ENCODE measurements around the gene ELMO1. TPM values are rescaled to one million over a fixed set of nuclear protein-coding genes. Genes with fewer than 3 reads are reported as not detected.

The ELMO1 gene
- total RNA-seq, 2 donors from 2014 or later: 66.0 to 72.2 TPM

- Histone ChIP-seq H3K27ac (no peak overlapping the region), H3K36me3 (no peaks in the 10 kb centered on the region), H3K27me3 (replicated peaks; ENCODE audit: insufficient read depth) (no peaks in the 10 kb centered on the region), H3K4me3 (no peak overlapping the region), H3K4me1 (ENCODE audit: control insufficient read depth in 1 of 2, low read depth in 2 of 2) (peaks cover 8 to 9% of the 10 kb centered on the region in 2 donors), H3K9me3 (no peaks in the 10 kb centered on the region)
- DNase-seq (ENCODE audit: low spot score) (no peak), ATAC-seq (ENCODE audit: insufficient number of reproducible peaks, low FRiP score, low read depth) (no peak)
- no peak for TF ChIP-seq CTCF (IDR thresholded peaks at IDR 0.05)
Measured at GRCh38 chr7:37297546-37297945, 151.1 kb downstream of the ELMO1 start.

- TF ChIP-seq CTCF (IDR thresholded peaks at IDR 0.05): no peak
- H3K9me3 ChIP-seq: no peaks in the 10 kb centered on the region
- no peak for ATAC-seq (ENCODE audit: insufficient number of reproducible peaks, low FRiP score, low read depth)
Measured at GRCh38 chr7:37295401-37295800, 153.3 kb downstream of the ELMO1 start.

GRCh38 chr7:37290731-37291130 lies 157.9 kb downstream of the ELMO1 start:
- Histone ChIP-seq H3K4me3 (no peak overlapping the region), H3K36me3 (no peaks in the 10 kb centered on the region), H3K4me1 (ENCODE audit: control insufficient read depth in 1 of 2, low read depth in 2 of 2) (peaks cover 1 to 12% of the 10 kb centered on the region in 2 donors), H3K9me3 (no peaks in the 10 kb centered on the region), H3K27ac (no peak overlapping the region), H3K27me3 (replicated peaks; ENCODE audit: insufficient read depth) (no peaks in the 10 kb centered on the region)
- TF ChIP-seq CTCF (IDR thresholded peaks at IDR 0.05): no peak
- ATAC-seq (ENCODE audit: insufficient number of reproducible peaks, low FRiP score, low read depth): no peak
- DNase-seq (ENCODE audit: low spot score): no peak

More at GRCh38 chr7:37295401-37295800, 153.3 kb downstream of the ELMO1 start:
- Histone ChIP-seq H3K4me3 (no peak overlapping the region), H3K4me1 (ENCODE audit: control insufficient read depth in 1 of 2, low read depth in 2 of 2) (peaks cover 8 to 9% of the 10 kb centered on the region in 2 donors), H3K36me3 (no peaks in the 10 kb centered on the region), H3K27ac (no peak overlapping the region), H3K27me3 (replicated peaks; ENCODE audit: insufficient read depth) (no peaks in the 10 kb centered on the region)
- DNase-seq (ENCODE audit: low spot score): no peak

- Histone ChIP-seq H3K27me3 (replicated peaks; ENCODE audit: insufficient read depth) (no peaks in the 10 kb centered on the region), H3K36me3 (no peaks in the 10 kb centered on the region), H3K27ac (no peak overlapping the region), H3K4me3 (no peak overlapping the region), H3K4me1 (ENCODE audit: control insufficient read depth in 1 of 2, low read depth in 2 of 2) (peaks cover 3 to 18% of the 10 kb centered on the region in 2 donors), H3K9me3 (no peaks in the 10 kb centered on the region)
- ATAC-seq (ENCODE audit: insufficient number of reproducible peaks, low FRiP score, low read depth) (no peak), DNase-seq (ENCODE audit: low spot score) (no peak)
- TF ChIP-seq CTCF (IDR thresholded peaks at IDR 0.05): no peak
Measured at GRCh38 chr7:37289781-37290180, 158.9 kb downstream of the ELMO1 start.

GRCh38 chr7:37289367-37289766 lies 159.3 kb downstream of the ELMO1 start:
- Histone ChIP-seq H3K27me3 (replicated peaks; ENCODE audit: insufficient read depth) (no peaks in the 10 kb centered on the region), H3K9me3 (no peaks in the 10 kb centered on the region), H3K27ac (no peak overlapping the region), H3K36me3 (no peaks in the 10 kb centered on the region), H3K4me3 (no peak overlapping the region), H3K4me1 (ENCODE audit: control insufficient read depth in 1 of 2, low read depth in 2 of 2) (peaks cover 3 to 18% of the 10 kb centered on the region in 2 donors)
- no peak for DNase-seq (ENCODE audit: low spot score)
- TF ChIP-seq CTCF (IDR thresholded peaks at IDR 0.05): no peak
- ATAC-seq (ENCODE audit: insufficient number of reproducible peaks, low FRiP score, low read depth): no peak

All from thoracic aorta (tissue), 2 donors.